HCT116 (cell line): ENCODE data around the gene NCAPD2.

Source experiments
- POLR2AphosphoS5 ChIP-seq: IDR thresholded peaks from 2 replicates; pipeline ENCODE4 v1.6.1; 2011; ENCODE audit warnings: mild to moderate bottlenecking, low read depth, low read length, moderate library complexity
- REST ChIP-seq: IDR thresholded peaks from 2 replicates; pipeline ENCODE4 v1.6.1; 2012; ENCODE audit warnings: low read depth
- ZBTB33 ChIP-seq: IDR thresholded peaks from 2 replicates; pipeline ENCODE4 v1.6.1; 2011; ENCODE audit warnings: mild to moderate bottlenecking, low read length, moderate library complexity; ENCODE audit not compliant: insufficient replicate concordance; ENCODE audit errors: extremely low read depth
- TF ChIP-seq, protein P1 (sequence below), 3 experiments: fragments of 200-600 bp in 1 of 3; sonication (generic) in 1 of 3; IDR thresholded peaks in 2 of 3; conservative IDR thresholded peaks in 1 of 3; 2 replicates each; pipeline ENCODE4 v1.5.1; 2012 to 2017; ENCODE audit warnings: low read depth in 2 of 3, low read length in 2 of 3, antibody characterized with exemption in 1 of 3, borderline replicate concordance in 1 of 3, control low read depth in 1 of 3, mild to moderate bottlenecking in 1 of 3, mixed read lengths in 1 of 3, mixed run types in 1 of 3, moderate library complexity in 1 of 3; ENCODE audit not compliant: insufficient read depth in 1 of 3

- TF ChIP-seq ZBTB33 (no peak), POLR2AphosphoS5 (no peak), REST (no peak)
- TF ChIP-seq, protein P1, sequence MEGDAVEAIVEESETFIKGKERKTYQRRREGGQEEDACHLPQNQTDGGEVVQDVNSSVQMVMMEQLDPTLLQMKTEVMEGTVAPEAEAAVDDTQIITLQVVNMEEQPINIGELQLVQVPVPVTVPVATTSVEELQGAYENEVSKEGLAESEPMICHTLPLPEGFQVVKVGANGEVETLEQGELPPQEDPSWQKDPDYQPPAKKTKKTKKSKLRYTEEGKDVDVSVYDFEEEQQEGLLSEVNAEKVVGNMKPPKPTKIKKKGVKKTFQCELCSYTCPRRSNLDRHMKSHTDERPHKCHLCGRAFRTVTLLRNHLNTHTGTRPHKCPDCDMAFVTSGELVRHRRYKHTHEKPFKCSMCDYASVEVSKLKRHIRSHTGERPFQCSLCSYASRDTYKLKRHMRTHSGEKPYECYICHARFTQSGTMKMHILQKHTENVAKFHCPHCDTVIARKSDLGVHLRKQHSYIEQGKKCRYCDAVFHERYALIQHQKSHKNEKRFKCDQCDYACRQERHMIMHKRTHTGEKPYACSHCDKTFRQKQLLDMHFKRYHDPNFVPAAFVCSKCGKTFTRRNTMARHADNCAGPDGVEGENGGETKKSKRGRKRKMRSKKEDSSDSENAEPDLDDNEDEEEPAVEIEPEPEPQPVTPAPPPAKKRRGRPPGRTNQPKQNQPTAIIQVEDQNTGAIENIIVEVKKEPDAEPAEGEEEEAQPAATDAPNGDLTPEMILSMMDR (IDR thresholded peaks at IDR 0.05 in 2 of 3, conservative IDR thresholded peaks at IDR 0.05 in 1 of 3; ENCODE audit: borderline replicate concordance in 1 of 3, insufficient read depth in 1 of 3, low read depth in 2 of 3, low read length in 2 of 3): no peak
Observed at GRCh38 chr12:6555018-6555691, 61.3 kb downstream of the NCAPD2 start.
